ENCODE data around the gene ZNF771. TPM values are rescaled to one million over a fixed set of nuclear protein-coding genes. Genes with fewer than 3 reads are reported as not detected.

The ZNF771 gene
- total RNA-seq, 1 experiment from 2014 or later: 11.3 TPM

DNA sequence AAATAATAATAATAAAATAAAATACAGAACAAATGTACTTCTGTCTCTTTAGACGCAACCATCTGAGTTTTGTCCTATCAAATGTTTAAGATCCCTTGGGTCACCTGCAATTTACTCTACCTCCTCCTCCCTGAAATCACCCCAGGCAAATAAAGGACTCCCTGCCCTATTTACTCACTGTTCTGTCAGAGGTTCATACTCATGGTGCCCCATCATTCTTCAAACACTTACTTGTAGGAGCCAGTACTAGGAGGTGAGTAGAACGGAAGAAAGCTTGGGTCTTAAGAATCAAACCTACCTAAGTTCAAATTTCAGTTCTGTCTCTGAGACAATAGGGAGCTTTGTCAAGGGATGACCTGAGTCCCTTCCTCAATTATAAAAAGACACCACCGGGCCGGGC lies 40.9 kb upstream of the ZNF771 start:
- H3K4me3 Mint-ChIP-seq (ENCODE audit: low read depth, unreplicated experiment): no peak overlapping the region
- H3K27ac Mint-ChIP-seq (ENCODE audit: unreplicated experiment): no peak overlapping the region
- CTCF ChIA-PET: no interaction called here

DNA sequence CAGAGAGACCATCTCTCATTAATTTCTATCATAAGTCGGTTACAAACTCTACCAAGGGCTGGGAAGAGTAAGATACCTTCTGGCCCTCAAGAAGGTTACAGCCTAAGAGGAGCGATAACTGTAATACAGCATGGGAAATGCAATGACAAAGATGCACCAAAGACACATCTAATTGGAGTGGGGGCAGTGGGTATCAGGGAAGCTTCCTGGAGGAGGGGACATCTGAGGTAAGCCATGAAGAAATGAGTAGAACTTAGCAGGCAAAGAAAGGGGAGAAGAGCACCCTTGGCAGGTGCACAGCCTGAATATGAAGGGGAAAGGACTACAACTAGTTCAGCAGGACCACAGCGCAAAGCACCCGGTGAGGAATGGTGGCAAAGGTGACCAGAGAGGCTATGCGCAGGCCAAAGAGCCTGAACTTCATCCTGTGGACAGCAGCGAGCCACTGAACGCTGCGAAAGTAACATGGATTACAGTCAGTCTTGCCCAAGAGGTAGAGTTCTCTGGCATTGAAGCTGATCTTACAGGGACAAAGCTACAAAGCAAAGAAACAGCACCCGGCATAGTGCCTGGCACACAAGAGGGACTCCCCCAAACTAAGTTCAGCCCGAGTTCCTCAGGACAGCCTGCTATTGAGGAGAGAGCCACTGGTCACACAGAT lies 39.9 kb upstream of the ZNF771 start:
- H3K4me1 Mint-ChIP-seq (ENCODE audit: low read depth, unreplicated experiment): peaks cover 44% of the 10 kb centered on the region
- H3K9me3 Mint-ChIP-seq (ENCODE audit: low read depth, unreplicated experiment): no peaks in the 10 kb centered on the region
- TF ChIP-seq, protein P1, sequence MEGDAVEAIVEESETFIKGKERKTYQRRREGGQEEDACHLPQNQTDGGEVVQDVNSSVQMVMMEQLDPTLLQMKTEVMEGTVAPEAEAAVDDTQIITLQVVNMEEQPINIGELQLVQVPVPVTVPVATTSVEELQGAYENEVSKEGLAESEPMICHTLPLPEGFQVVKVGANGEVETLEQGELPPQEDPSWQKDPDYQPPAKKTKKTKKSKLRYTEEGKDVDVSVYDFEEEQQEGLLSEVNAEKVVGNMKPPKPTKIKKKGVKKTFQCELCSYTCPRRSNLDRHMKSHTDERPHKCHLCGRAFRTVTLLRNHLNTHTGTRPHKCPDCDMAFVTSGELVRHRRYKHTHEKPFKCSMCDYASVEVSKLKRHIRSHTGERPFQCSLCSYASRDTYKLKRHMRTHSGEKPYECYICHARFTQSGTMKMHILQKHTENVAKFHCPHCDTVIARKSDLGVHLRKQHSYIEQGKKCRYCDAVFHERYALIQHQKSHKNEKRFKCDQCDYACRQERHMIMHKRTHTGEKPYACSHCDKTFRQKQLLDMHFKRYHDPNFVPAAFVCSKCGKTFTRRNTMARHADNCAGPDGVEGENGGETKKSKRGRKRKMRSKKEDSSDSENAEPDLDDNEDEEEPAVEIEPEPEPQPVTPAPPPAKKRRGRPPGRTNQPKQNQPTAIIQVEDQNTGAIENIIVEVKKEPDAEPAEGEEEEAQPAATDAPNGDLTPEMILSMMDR (IDR thresholded peaks at IDR 0.05; ENCODE audit: unreplicated experiment): no peak
- CTCF ChIA-PET: no interaction called here
- H3K27ac Mint-ChIP-seq (ENCODE audit: unreplicated experiment): peak overlapping the region; percentile 51
- no TSS peak for BruUV-seq (replicated peaks)
- intact Hi-C loops (cut with micrococcal nuclease; ENCODE audit: unreplicated experiment): no loop called here
- peaks cover 68% of the 10 kb centered on the region for H3K36me3 Mint-ChIP-seq (ENCODE audit: insufficient read depth, unreplicated experiment)
- no peak for DNase-seq
- H3K4me3 Mint-ChIP-seq (ENCODE audit: low read depth, unreplicated experiment): peak overlapping the region; percentile 86
- H3K27me3 Mint-ChIP-seq (ENCODE audit: unreplicated experiment): peaks cover 14% of the 10 kb centered on the region

More for the DNA sequence above, 40.9 kb upstream of the ZNF771 start:
- Mint-ChIP-seq H3K4me1 (ENCODE audit: low read depth, unreplicated experiment) (peaks cover 36% of the 10 kb centered on the region), H3K9me3 (ENCODE audit: low read depth, unreplicated experiment) (no peaks in the 10 kb centered on the region), H3K36me3 (ENCODE audit: insufficient read depth, unreplicated experiment) (peaks cover 70% of the 10 kb centered on the region), H3K27me3 (ENCODE audit: unreplicated experiment) (peaks cover 14% of the 10 kb centered on the region)
- intact Hi-C loops (cut with micrococcal nuclease; ENCODE audit: unreplicated experiment): no loop called here
- BruUV-seq (replicated peaks): no TSS peak
- no peak for DNase-seq
- TF ChIP-seq, protein P1 (IDR thresholded peaks at IDR 0.05; ENCODE audit: unreplicated experiment): no peak

DNA sequence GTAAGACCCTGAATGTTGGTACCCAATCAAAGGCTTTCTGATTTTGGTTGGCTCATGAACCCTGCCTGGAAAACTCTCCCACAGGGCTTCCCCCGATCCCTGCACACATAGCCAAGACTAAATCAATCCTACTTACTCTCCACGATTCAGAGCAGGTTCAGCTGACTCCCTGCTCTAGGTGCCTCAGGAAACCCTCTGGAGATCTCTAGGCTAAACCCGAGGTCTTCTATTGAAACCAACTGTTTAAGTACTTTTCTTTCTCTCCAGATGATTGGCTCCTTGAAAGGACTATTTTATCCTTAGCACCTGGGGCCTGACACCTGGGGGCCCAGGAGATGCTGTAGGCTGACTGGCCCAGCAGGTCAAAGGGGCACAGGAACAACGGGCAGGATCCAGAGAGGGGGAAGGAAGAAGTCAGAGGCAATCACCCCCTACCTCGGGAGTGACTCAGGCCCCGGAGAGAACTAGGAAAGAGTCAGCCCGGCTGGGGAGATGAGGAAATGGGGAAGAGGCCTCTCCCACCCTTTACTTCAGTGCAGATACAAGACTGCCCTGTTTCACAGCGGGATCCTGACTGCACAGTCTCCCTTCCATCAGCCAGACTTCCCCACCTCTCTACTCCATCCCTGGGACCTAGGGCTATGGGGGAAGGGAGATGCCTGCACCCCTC lies 39.1 kb upstream of the ZNF771 start:
- Mint-ChIP-seq H3K4me3 (ENCODE audit: low read depth, unreplicated experiment) (peak overlapping the region; percentile 86), H3K9me3 (ENCODE audit: low read depth, unreplicated experiment) (no peaks in the 10 kb centered on the region), H3K36me3 (ENCODE audit: insufficient read depth, unreplicated experiment) (peaks cover 61% of the 10 kb centered on the region), H3K27me3 (ENCODE audit: unreplicated experiment) (peaks cover 14% of the 10 kb centered on the region), H3K4me1 (ENCODE audit: low read depth, unreplicated experiment) (peaks cover 44% of the 10 kb centered on the region), H3K27ac (ENCODE audit: unreplicated experiment) (peak overlapping the region; percentile 51)
- TF ChIP-seq, protein P1 (IDR thresholded peaks at IDR 0.05; ENCODE audit: unreplicated experiment): no peak
- intact Hi-C loops (cut with micrococcal nuclease; ENCODE audit: unreplicated experiment): no loop called here
- DNase-seq: peak; percentile 46
- BruUV-seq (replicated peaks): no TSS peak
- CTCF ChIA-PET: no interaction called here

DNA sequence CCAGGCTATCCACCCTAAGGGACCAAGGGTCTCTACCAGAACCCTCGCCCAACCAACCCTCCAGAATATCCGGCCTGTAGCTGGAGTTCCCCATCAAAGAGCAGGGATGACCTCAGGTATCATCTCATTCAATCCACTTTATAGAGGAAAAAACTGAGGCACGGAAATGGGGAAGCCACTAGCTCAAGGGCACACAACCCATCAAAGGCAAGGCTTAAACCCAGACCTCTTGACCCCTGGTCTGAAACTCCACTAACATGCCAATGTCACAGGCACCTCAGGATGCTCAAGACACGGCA lies 38.7 kb upstream of the ZNF771 start:
- intact Hi-C loops (cut with micrococcal nuclease; ENCODE audit: unreplicated experiment): no loop called here
- DNase-seq: no peak

More for the DNA sequence above, 38.7 kb upstream of the ZNF771 start:
- no peaks in the 10 kb centered on the region for H3K9me3 Mint-ChIP-seq (ENCODE audit: low read depth, unreplicated experiment)
- H3K27me3 Mint-ChIP-seq (ENCODE audit: unreplicated experiment): peaks cover 14% of the 10 kb centered on the region
- H3K36me3 Mint-ChIP-seq (ENCODE audit: insufficient read depth, unreplicated experiment): peaks cover 56% of the 10 kb centered on the region
- peak overlapping the region; percentile 86 for H3K4me3 Mint-ChIP-seq (ENCODE audit: low read depth, unreplicated experiment)
- no TSS peak for BruUV-seq (replicated peaks)
- H3K27ac Mint-ChIP-seq (ENCODE audit: unreplicated experiment): peak overlapping the region; percentile 51
- H3K4me1 Mint-ChIP-seq (ENCODE audit: low read depth, unreplicated experiment): peaks cover 44% of the 10 kb centered on the region
- CTCF ChIA-PET: interaction anchor here (1.8 kb wide), 1 partner anchor 39 kb away, joined by 4 read pairs; the partner anchor contains the start of gene ZNF771
- TF ChIP-seq, protein P1 (IDR thresholded peaks at IDR 0.05; ENCODE audit: unreplicated experiment): no peak

Data from Calu3 (cell line).